Suprapubic skin (tissue), 4 donors: ENCODE results near the gene OCIAD2. TPM values are rescaled to one million over a fixed set of nuclear protein-coding genes. Genes with fewer than 3 reads are reported as not detected.
A peak's percentile ranks its signal among the peaks of the same experiment; 100 is the strongest.

Source experiments
- DNase-seq, 2 donors: peaks; one replicate each; pipeline ENCODE4 v3.0.0-alpha.2; 2019; ENCODE audit warnings: low spot score in 2 of 2
- H3K27ac ChIP-seq: fragments of 200-600 bp; sonication (generic); one replicate; pipeline ENCODE4 v1.5.1; 2019
- H3K27me3 ChIP-seq: fragments of 200-600 bp; sonication (generic); one replicate; pipeline ENCODE4 v1.5.1; 2019
- H3K36me3 ChIP-seq: fragments of 200-600 bp; sonication (generic); one replicate; pipeline ENCODE4 v1.5.1; 2019
- H3K4me1 ChIP-seq: fragments of 200-600 bp; sonication (generic); one replicate; pipeline ENCODE4 v1.5.1; 2019
- H3K4me3 ChIP-seq: fragments of 200-600 bp; sonication (generic); one replicate; pipeline ENCODE4 v1.5.1; 2019; ENCODE audit warnings: mild to moderate bottlenecking
- H3K9me3 ChIP-seq: fragments of 200-600 bp; sonication (generic); one replicate; pipeline ENCODE4 v1.5.1; 2019
- CTCF ChIP-seq, 2 donors: fragments of 200-600 bp in 1 of 2; fragments of 450-650 bp in 1 of 2; sonication (generic) in 1 of 2; IDR thresholded peaks; one replicate each; pipeline ENCODE4 v1.5.1; 2016 to 2019; ENCODE audit warnings: antibody characterized with exemption in 2 of 2, mild to moderate bottlenecking in 1 of 2, moderate library complexity in 1 of 2
- EP300 ChIP-seq: sonication (generic); formaldehyde crosslinking; IDR thresholded peaks from one replicate; pipeline ENCODE4 v1.6.1; 2017; ENCODE audit warnings: antibody characterized with exemption
- POLR2A ChIP-seq, 2 donors: fragments of 450-650 bp; IDR thresholded peaks; one replicate each; pipeline ENCODE4 v1.6.1; 2017; ENCODE audit warnings: antibody characterized with exemption in 2 of 2, mild to moderate bottlenecking in 2 of 2, moderate library complexity in 2 of 2
- POLR2AphosphoS5 ChIP-seq, 3 donors: sonication (generic); formaldehyde crosslinking; IDR thresholded peaks; one replicate each; pipeline ENCODE4 v1.6.1; 2017; ENCODE audit warnings: antibody characterized with exemption in 3 of 3
- WGBS: methylation state at CpG from one replicate; pipeline ENCODE4 v1.1.5; 2018; 5-methylcytosine and 5-hydroxymethylcytosine counted together
- total RNA-seq, 4 donors: library from RNA; depleted of rRNA; stranded (reverse); fragments of >200 nt; gene quantifications; one replicate each; pipeline ENCODE4 v1.1.0, GENCODE V29; 2016

Gene OCIAD2
- total RNA-seq, 4 donors from 2014 or later, result 15.8 to 167 (median 36.1) TPM

- no peak overlapping the region for H3K27ac ChIP-seq
- no peaks in the 10 kb centered on the region for H3K36me3 ChIP-seq
- no peak overlapping the region for H3K4me3 ChIP-seq
- H3K4me1 ChIP-seq, result peaks cover 14% of the 10 kb centered on the region
- peaks cover 8% of the 10 kb centered on the region for H3K27me3 ChIP-seq
- WGBS, result 92% methylated on average over 7 of the region's 7 CpGs
- H3K9me3 ChIP-seq, result no peaks in the 10 kb centered on the region
- DNase-seq, result no peak
- TF ChIP-seq EP300 (no peak), CTCF (IDR thresholded peaks at IDR 0.05) (no peak), POLR2A (IDR thresholded peaks at IDR 0.05) (no peak), POLR2AphosphoS5 (IDR thresholded peaks at IDR 0.05) (no peak)
Observed at GRCh38 chr4:48907706-48908477, 1.3 kb upstream of the OCIAD2 start.

- Histone ChIP-seq H3K27me3 (peaks cover 8% of the 10 kb centered on the region), H3K9me3 (no peaks in the 10 kb centered on the region), H3K4me3 (peak overlapping the region; percentile 81), H3K27ac (no peak overlapping the region), H3K36me3 (peaks cover 8% of the 10 kb centered on the region), H3K4me1 (peaks cover 14% of the 10 kb centered on the region)
- no peak for DNase-seq
- 83% methylated on average over 9 of the region's 9 CpGs for WGBS
- no peak for TF ChIP-seq POLR2A (IDR thresholded peaks at IDR 0.05)
- no peak for TF ChIP-seq EP300
- no peak for TF ChIP-seq POLR2AphosphoS5 (IDR thresholded peaks at IDR 0.05)
- no peak for TF ChIP-seq CTCF (IDR thresholded peaks at IDR 0.05)
Observed at GRCh38 chr4:48905363-48906015, 1.1 kb downstream of the OCIAD2 start.

GRCh38 chr4:48904541-48905142 is 1.9 kb downstream of the OCIAD2 start:
- no peak overlapping the region for H3K4me3 ChIP-seq
- 93% methylated on average over 3 of the region's 3 CpGs for WGBS
- peaks cover 8% of the 10 kb centered on the region for H3K36me3 ChIP-seq
- no peaks in the 10 kb centered on the region for H3K9me3 ChIP-seq
- peaks cover 14% of the 10 kb centered on the region for H3K4me1 ChIP-seq
- no peak for DNase-seq
- peaks cover 8% of the 10 kb centered on the region for H3K27me3 ChIP-seq
- no peak for TF ChIP-seq CTCF (IDR thresholded peaks at IDR 0.05)
- TF ChIP-seq POLR2A (IDR thresholded peaks at IDR 0.05), result no peak
- TF ChIP-seq EP300, result no peak
- no peak for TF ChIP-seq POLR2AphosphoS5 (IDR thresholded peaks at IDR 0.05)
- H3K27ac ChIP-seq, result no peak overlapping the region

GRCh38 chr4:48904101-48904500 is 2.5 kb downstream of the OCIAD2 start:
- WGBS, result 96% methylated on average over 4 of the region's 4 CpGs
- Histone ChIP-seq H3K27ac (no peak overlapping the region), H3K9me3 (no peaks in the 10 kb centered on the region), H3K36me3 (peaks cover 8% of the 10 kb centered on the region), H3K4me3 (no peak overlapping the region), H3K27me3 (peaks cover 8% of the 10 kb centered on the region), H3K4me1 (peaks cover 14% of the 10 kb centered on the region)
- no peak for DNase-seq
- TF ChIP-seq POLR2A (IDR thresholded peaks at IDR 0.05) (no peak), POLR2AphosphoS5 (IDR thresholded peaks at IDR 0.05) (no peak), EP300 (no peak), CTCF (IDR thresholded peaks at IDR 0.05) (no peak)

GRCh38 chr4:48902266-48902665 is 4.3 kb downstream of the OCIAD2 start:
- Histone ChIP-seq H3K36me3 (peaks cover 8% of the 10 kb centered on the region), H3K27me3 (peaks cover 8% of the 10 kb centered on the region), H3K4me3 (no peak overlapping the region), H3K9me3 (no peaks in the 10 kb centered on the region), H3K27ac (no peak overlapping the region), H3K4me1 (peaks cover 14% of the 10 kb centered on the region)
- no peak for DNase-seq
- TF ChIP-seq EP300, result no peak
- no peak for TF ChIP-seq POLR2AphosphoS5 (IDR thresholded peaks at IDR 0.05)
- TF ChIP-seq CTCF (IDR thresholded peaks at IDR 0.05), result no peak
- no peak for TF ChIP-seq POLR2A (IDR thresholded peaks at IDR 0.05)
